ENCODE data around the gene PCDH10.

GRCh38 chr4:133186845-133187244 lies 37.8 kb downstream of the PCDH10 start:
- TF ChIP-seq EP300 (IDR thresholded peaks at IDR 0.05; ENCODE audit: borderline replicate concordance in 1 of 2, low read depth in 1 of 2, low read length in 1 of 2), result no peak
- no peak for TF ChIP-seq CTCF (IDR thresholded peaks at IDR 0.05)
- TF ChIP-seq EZH2phosphoT487 (IDR thresholded peaks at IDR 0.05; ENCODE audit: borderline replicate concordance, low read depth), result no peak
- no peak for TF ChIP-seq NFIC (IDR thresholded peaks at IDR 0.05; ENCODE audit: borderline replicate concordance)
- no peak for TF ChIP-seq RXRA (IDR thresholded peaks at IDR 0.05; ENCODE audit: borderline replicate concordance, low read depth)
- no peak for TF ChIP-seq RAD21 (IDR thresholded peaks at IDR 0.05; ENCODE audit: low read length)
- TF ChIP-seq FOXM1 (IDR thresholded peaks at IDR 0.05; ENCODE audit: low read depth), result no peak
- TF ChIP-seq CHD2 (IDR thresholded peaks at IDR 0.05; ENCODE audit: low read length, partially characterized antibody), result no peak
- no peak for TF ChIP-seq TEAD4 (IDR thresholded peaks at IDR 0.05; ENCODE audit: borderline replicate concordance, insufficient read depth)

Measured in SK-N-SH (cell line).